GM12878 (cell line): Measurements from ENCODE around the gene LRRN4. TPM values are rescaled to one million over a fixed set of nuclear protein-coding genes. Genes with fewer than 3 reads are reported as not detected.

Experiments used
- ATAC-seq: fragments of 200-7000 bp; cut with Tn5 transposase; 3 replicates; pipeline ENCODE4 v1.9.1; 2020; ENCODE audit warnings: mild to moderate bottlenecking, moderate library complexity
- BruUV-seq: library from RNA; stranded (reverse); fragments of 400-500 nt; replicated peaks from 2 replicates; lab custom pipeline; 2021; lab: Mats Ljungman, UMichigan
- CTCF ChIA-PET: fragments of 300-600 bp; sonication (Branson Sonifier 250); formaldehyde crosslinking; extraction: SDS; loops from one replicate; lab custom pipeline; 2021; ENCODE audit warnings: inconsistent platforms; lab: Yijun Ruan, JAX
- POLR2A ChIA-PET: fragments of 350-600 bp; formaldehyde crosslinking; extraction: SDS; loops from one replicate; lab custom pipeline; 2021; ENCODE audit warnings: inconsistent platforms; lab: Charles Lee
- RAD21 ChIA-PET: fragments of 300-600 bp; sonication (Branson Sonifier 250); formaldehyde crosslinking; loops from one replicate; lab custom pipeline; 2023; ENCODE audit warnings: antibody characterized with exemption; ENCODE audit not compliant: unreplicated experiment; lab: Charles Lee
- SMC1A ChIA-PET: fragments of 300-600 bp; sonication (Branson Sonifier 250); formaldehyde crosslinking; loops from one replicate; lab custom pipeline; 2023; ENCODE audit not compliant: unreplicated experiment, uncharacterized antibody; lab: Charles Lee
- DNase-seq: peaks from one replicate; pipeline ENCODE4 v3.0.0-alpha.2; 2011; ENCODE audit warnings: low read depth, low spot score
- FAIRE-seq: peaks from 3 replicates; lab custom pipeline; 2011; peaks lifted over from hg19 to GRCh38; lab: Jason Lieb, UNC
- H2AFZ ChIP-seq: 2 replicates; pipeline ENCODE4 v1.6.0; 2011; ENCODE audit warnings: low read depth, low read length, control low read depth; ENCODE audit not compliant: control insufficient read depth
- H3K27ac ChIP-seq: 2 replicates; pipeline ENCODE4 v1.5.1; 2011; ENCODE audit warnings: control low read depth; ENCODE audit not compliant: control insufficient read depth, insufficient read depth
- H3K27me3 ChIP-seq, 2 experiments: replicated peaks in 1 of 2; 2 replicates each; pipeline versions ENCODE4 v1.6.0 to v1.6.1; 2011; ENCODE audit warnings: low read length in 1 of 2; ENCODE audit not compliant: control insufficient read depth in 2 of 2, insufficient read depth in 2 of 2
- H3K36me3 ChIP-seq, 2 experiments: 2 replicates each; pipeline ENCODE4 v1.5.1; 2011; ENCODE audit warnings: low read length in 1 of 2; ENCODE audit not compliant: control insufficient read depth in 2 of 2, insufficient read depth in 2 of 2
- H3K4me1 ChIP-seq: 2 replicates; pipeline ENCODE4 v1.6.1; 2011; ENCODE audit warnings: mild to moderate bottlenecking, low read length, moderate library complexity, mixed read lengths; ENCODE audit not compliant: control insufficient read depth, insufficient read depth
- H3K4me2 ChIP-seq: 2 replicates; pipeline ENCODE4 v1.6.0; 2011; ENCODE audit warnings: control low read depth; ENCODE audit not compliant: control insufficient read depth, insufficient read depth
- H3K4me3 ChIP-seq: fragments of 200-600 bp; sonication (generic); 2 replicates; pipeline ENCODE4 v1.5.1; 2016
- H3K79me2 ChIP-seq: 2 replicates; pipeline ENCODE4 v1.6.0; 2011; ENCODE audit warnings: low read length; ENCODE audit not compliant: control insufficient read depth, insufficient read depth
- H3K9ac ChIP-seq: 2 replicates; pipeline ENCODE4 v1.8.0; 2011; ENCODE audit warnings: low read length, control low read depth, mixed read lengths; ENCODE audit not compliant: control insufficient read depth, insufficient read depth
- H3K9me3 ChIP-seq: replicated peaks from 3 replicates; pipeline ENCODE4 v1.5.1; 2011; ENCODE audit warnings: mild to moderate bottlenecking, low read length; ENCODE audit not compliant: control insufficient read depth, insufficient read depth
- H4K20me1 ChIP-seq: 2 replicates; pipeline ENCODE4 v1.6.0; 2011; ENCODE audit not compliant: control insufficient read depth, insufficient read depth
- BRCA1 ChIP-seq: IDR thresholded peaks from 2 replicates; pipeline ENCODE4 v1.6.1; 2011; ENCODE audit warnings: low read depth, low read length, improper control_type of control experiment
- CBX5 ChIP-seq: sonication (generic); IDR thresholded peaks from 2 replicates; pipeline ENCODE4 v1.6.1; 2016; ENCODE audit warnings: low read depth, moderate library complexity, mild to moderate bottlenecking, inconsistent platforms
- HDGF ChIP-seq: fragments of 450-650 bp; IDR thresholded peaks from 2 replicates; pipeline ENCODE4 v1.6.1; 2016; ENCODE audit warnings: antibody characterized with exemption
- MYB ChIP-seq: fragments of 150-350 bp; IDR thresholded peaks from 2 replicates; pipeline ENCODE4 v1.6.1; 2014; ENCODE audit warnings: mild to moderate bottlenecking, low read depth, low read length, borderline replicate concordance
- NBN ChIP-seq: fragments of 450-650 bp; IDR thresholded peaks from 2 replicates; pipeline ENCODE4 v1.6.1; 2016
- NR2F1 ChIP-seq: fragments of 450-650 bp; conservative IDR thresholded peaks from 2 replicates; pipeline ENCODE4 v1.6.1; 2017; ENCODE audit warnings: mild to moderate bottlenecking
- ZNF24 ChIP-seq: fragments of 450-650 bp; IDR thresholded peaks from 2 replicates; pipeline ENCODE4 v1.6.1; 2017; ENCODE audit warnings: antibody characterized with exemption, mild to moderate bottlenecking
- ZNF384 ChIP-seq: IDR thresholded peaks from 2 replicates; pipeline ENCODE4 v1.6.1; 2012; ENCODE audit warnings: low read depth, mild to moderate bottlenecking, low read length, improper control_type of control experiment, borderline replicate concordance
- WGBS: methylation state at CpG from one replicate; pipeline ENCODE4 v1.1.6; 2016; ENCODE audit warnings: low lambda C conversion rate; ENCODE audit not compliant: insufficient replicate concordance, insufficient coverage; ENCODE audit errors: missing lambda C conversion rate; 5-methylcytosine and 5-hydroxymethylcytosine counted together
- in situ Hi-C: fragments of 300-500 bp; cut with MboI; formaldehyde crosslinking; loops from 9 replicates; pipeline ENCODE4 v1.14.3; 2018; ENCODE audit warnings: mixed read lengths
- intact Hi-C: fragments of 100-400 bp; cut with micrococcal nuclease; formaldehyde crosslinking; loops from one replicate; pipeline ENCODE4 v1.14.2; 2022; ENCODE audit not compliant: unreplicated experiment
- polyA plus RNA-seq, 11 experiments: library from polyadenylated mRNA; depleted of rRNA in 4 of 11; unstranded in 6 of 11; stranded (reverse) in 5 of 11; fragments of >200 nt; fragmentation: Nextera tagmentation in 4 of 11; fragmentation: Illumina TruSeq in 1 of 11; extraction: Ambion mirVana in 4 of 11; extraction: Trizol in 1 of 11; gene quantifications; 1 replicate in 1 of 11; 2 replicates in 10 of 11; pipeline versions ENCODE4 v1.2.1 to v1.2.3, GENCODE V29; 2011 to 2016; ENCODE audit warnings: inconsistent platforms in 2 of 11, missing spikeins in 2 of 11, low read depth in 1 of 11
- total RNA-seq, 4 experiments: library from RNA; depleted of rRNA in 3 of 4; stranded (reverse); fragments of >200 nt in 3 of 4; fragmentation: Illumina TruSeq in 1 of 4; extraction: Trizol in 1 of 4; gene quantifications; 2 replicates each; pipeline versions ENCODE4 v1.2.1 to v1.2.3, GENCODE V29; 2013 to 2021

Gene LRRN4
- total and polyA plus RNA-seq, 10 of the 15 experiments (the other 5 are each of a cell fraction or from before 2014, with no cell fraction given) = 0.11 TPM; not detected in 9

DNA sequence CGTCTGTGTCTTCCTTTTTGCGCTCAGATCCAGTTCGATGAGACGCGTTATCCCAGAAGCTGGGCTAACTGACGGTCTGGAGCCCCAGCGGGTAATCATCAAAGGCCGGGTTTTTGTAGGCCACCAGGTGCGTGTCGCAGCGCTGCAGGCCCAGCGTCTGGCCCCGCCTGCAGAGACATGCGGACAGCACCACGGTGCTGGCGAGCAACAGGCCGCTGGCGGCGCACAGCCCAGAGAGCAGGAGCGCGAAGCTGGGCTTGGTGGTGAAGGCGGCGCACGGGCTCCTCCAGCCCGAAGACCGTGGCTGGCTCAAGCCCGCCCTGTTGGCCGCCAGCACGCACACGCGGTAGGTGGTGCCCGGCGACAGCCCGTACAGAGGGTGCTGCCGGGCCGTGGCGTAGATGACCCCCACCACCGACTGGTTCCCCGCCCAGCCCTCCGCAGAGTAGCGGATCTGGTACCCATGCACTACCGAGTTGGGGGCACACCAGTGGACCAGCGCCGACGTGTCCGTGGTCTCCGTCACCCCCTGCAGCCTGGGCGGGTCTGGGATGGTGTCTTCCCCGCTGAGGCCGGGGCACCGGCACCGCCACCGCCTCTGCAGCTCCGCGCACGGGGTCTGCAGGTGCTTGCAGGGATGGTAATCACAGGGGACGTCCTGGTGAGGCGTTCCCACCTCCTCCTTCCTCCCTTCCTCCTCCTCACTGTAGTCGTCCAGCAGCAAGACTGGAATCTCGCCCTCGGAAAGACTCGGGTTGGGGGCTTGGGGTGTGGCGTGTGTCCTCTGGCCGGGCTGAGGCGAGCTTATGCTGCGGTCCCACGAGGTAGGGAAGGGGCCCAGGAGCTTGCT, 12.7 kb downstream of the LRRN4 start:
- H3K9me3 ChIP-seq = no peaks in the 10 kb centered on the region
- ChIA-PET POLR2A (interaction anchor here (0.8 kb wide), 1 partner anchor 15 kb away, joined by 5 read pairs; no protein-coding TSS in a partner anchor), SMC1A (interaction anchor here (1.3 kb wide), 1 partner anchor 34 kb away, joined by 3 read pairs; no protein-coding TSS in a partner anchor), RAD21 (no interaction called here), CTCF (no interaction called here)
- no peaks in the 10 kb centered on the region for H4K20me1 ChIP-seq
- ATAC-seq = no peak
- no peak overlapping the region for H3K9ac ChIP-seq
- H3K4me3 ChIP-seq = no peak overlapping the region
- H2AFZ ChIP-seq = no peak overlapping the region
- H3K4me1 ChIP-seq = no peaks in the 10 kb centered on the region
- peaks cover 11 to 21% of the 10 kb centered on the region in 2 experiments for H3K36me3 ChIP-seq
- intact Hi-C loops = no loop called here
- no peaks in the 10 kb centered on the region for H3K27me3 ChIP-seq
- in situ Hi-C loops = no loop called here
- WGBS = 99% methylated on average over 58 of the region's 67 CpGs
- no peak for FAIRE-seq
- TF ChIP-seq CBX5 (no peak), HDGF (no peak), NR2F1 (no peak), NBN (no peak), ZNF384 (no peak), ZNF24 (no peak), BRCA1 (no peak), MYB (no peak)
- no peak for DNase-seq
- H3K79me2 ChIP-seq = no peaks in the 10 kb centered on the region
- no TSS peak for BruUV-seq
- no peak overlapping the region for H3K27ac ChIP-seq
- H3K4me2 ChIP-seq = no peak overlapping the region
